ENCODE measurements around the gene CBX5.

Gene CBX5

DNA sequence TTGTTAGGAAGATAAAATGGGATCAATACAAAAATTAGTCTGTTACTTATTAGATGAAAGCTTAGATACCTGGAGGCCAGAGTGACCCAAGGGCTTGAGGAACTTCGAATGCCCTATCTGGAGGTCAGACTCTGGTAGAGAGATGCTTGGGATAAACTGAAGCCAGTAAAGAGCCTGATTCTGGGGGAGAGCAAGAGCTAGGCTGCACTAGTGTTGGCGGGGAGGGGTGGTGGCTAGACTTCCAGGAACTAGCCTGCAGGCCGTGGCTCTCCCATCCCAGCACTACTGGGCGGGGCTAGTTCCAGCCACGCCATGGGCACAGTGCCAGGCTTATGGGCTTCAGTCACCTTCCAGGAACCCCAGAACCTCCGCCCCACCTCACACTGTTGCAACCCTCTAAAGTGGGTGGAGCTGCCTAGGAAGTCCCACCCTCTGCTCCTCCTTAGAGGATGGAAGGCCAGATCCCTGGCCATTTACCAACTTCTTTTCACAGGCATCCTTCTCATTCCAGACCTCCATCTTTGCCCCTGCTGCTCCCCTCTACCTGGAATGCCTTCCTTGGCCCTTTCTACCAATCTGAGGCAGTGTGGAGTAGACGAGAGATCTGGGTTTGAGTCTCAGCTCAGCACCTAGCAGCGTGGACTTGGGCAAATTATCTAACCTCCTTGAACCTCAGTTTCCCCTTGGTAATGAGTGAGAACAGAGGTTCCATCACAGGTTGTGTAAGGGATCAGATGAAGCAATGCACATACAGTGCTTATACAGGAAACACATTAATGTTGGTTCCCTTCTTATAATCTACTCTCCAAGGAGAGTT is 27.2 kb upstream of the CBX5 start:
- H3K27ac ChIP-seq: no peak overlapping the region
- TF ChIP-seq, protein P1, sequence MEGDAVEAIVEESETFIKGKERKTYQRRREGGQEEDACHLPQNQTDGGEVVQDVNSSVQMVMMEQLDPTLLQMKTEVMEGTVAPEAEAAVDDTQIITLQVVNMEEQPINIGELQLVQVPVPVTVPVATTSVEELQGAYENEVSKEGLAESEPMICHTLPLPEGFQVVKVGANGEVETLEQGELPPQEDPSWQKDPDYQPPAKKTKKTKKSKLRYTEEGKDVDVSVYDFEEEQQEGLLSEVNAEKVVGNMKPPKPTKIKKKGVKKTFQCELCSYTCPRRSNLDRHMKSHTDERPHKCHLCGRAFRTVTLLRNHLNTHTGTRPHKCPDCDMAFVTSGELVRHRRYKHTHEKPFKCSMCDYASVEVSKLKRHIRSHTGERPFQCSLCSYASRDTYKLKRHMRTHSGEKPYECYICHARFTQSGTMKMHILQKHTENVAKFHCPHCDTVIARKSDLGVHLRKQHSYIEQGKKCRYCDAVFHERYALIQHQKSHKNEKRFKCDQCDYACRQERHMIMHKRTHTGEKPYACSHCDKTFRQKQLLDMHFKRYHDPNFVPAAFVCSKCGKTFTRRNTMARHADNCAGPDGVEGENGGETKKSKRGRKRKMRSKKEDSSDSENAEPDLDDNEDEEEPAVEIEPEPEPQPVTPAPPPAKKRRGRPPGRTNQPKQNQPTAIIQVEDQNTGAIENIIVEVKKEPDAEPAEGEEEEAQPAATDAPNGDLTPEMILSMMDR (conservative IDR thresholded peaks at IDR 0.05): no peak

DNA sequence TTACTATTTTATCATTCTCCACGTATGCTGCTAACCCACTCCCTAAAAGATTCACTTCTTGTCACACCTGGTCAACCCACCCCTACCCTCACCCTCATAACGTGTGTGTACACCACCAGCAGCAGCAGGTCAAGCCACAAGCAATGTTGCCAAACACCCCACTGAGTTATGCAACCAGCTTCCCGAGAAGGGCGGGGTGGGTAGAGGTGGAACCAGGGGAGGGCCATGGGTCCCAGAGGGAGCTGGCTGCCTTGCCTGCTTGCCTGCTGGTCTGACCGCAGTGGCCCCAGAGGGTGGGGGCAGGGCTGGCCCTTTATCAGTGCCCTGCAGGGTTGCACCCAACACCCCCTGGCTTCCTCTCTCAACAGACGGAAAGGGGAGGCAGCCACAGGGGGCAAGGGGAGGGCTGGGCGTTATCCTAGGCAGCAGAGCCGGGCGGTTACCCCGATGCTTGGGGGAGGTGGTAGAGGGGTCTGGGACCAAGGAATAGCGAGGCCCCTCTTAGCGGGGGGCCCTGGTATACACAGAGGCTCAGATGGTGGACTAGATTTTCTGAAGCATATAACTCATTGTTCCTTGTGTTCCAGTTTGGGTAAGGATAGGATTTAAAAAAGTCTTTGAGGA is 24.4 kb upstream of the CBX5 start:
- TF ChIP-seq, protein P1 (conservative IDR thresholded peaks at IDR 0.05): no peak

DNA sequence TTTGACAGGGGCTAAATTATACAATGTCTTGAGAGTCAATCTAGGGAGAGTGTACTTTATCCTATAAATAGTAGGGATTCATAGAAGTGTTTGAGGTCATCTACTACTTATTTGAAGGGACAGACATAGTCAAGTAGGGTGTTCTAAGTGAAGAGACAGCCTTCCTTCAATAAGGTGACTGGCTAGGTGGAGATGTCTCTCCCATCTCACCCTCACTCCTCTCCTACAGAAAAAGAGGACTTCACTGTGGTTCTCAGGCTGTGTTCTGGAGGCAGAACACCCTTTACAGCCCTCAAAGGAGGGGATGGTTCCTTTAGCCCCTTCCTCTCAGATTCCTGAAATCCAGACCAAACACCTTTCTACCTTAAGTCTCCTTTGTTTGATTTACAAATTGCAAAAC is 23.7 kb upstream of the CBX5 start:
- H3K27ac ChIP-seq: no peak overlapping the region
- TF ChIP-seq, protein P1 (conservative IDR thresholded peaks at IDR 0.05): no peak

More for the DNA sequence above, 24.4 kb upstream of the CBX5 start:
- no peak overlapping the region for H3K27ac ChIP-seq

DNA sequence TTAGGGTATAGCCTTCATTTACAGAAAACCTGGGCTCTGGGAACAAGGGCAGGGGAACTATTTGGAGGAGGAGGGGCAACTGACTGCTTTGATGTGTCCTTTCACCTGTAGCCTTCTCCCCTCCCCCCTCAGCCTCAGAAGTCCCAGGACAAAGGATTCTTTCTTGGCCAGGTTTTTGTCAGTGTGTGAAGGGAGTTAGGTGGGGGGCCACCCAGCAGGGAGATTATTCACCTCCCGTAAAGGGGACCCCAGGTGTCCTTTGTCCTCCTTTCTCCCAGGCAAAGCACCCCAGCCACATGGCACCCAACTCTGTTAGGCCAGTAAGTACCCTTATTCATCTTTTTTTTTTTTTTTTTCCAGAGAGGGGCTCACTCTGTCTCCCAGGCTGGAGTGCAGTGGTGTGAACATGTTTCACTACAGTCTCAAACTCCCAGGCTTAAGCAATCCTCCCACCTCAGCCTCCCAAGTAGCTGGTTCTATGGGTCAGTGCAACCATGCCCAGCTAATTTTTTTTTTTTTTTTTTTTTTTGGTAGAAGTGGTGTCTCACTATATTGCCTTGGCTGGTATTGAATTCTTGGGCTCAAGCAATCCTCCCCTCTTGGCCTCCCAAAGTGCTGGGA is 21.6 kb upstream of the CBX5 start:
- H3K27ac ChIP-seq: no peak overlapping the region
- TF ChIP-seq, protein P1 (conservative IDR thresholded peaks at IDR 0.05): no peak

DNA sequence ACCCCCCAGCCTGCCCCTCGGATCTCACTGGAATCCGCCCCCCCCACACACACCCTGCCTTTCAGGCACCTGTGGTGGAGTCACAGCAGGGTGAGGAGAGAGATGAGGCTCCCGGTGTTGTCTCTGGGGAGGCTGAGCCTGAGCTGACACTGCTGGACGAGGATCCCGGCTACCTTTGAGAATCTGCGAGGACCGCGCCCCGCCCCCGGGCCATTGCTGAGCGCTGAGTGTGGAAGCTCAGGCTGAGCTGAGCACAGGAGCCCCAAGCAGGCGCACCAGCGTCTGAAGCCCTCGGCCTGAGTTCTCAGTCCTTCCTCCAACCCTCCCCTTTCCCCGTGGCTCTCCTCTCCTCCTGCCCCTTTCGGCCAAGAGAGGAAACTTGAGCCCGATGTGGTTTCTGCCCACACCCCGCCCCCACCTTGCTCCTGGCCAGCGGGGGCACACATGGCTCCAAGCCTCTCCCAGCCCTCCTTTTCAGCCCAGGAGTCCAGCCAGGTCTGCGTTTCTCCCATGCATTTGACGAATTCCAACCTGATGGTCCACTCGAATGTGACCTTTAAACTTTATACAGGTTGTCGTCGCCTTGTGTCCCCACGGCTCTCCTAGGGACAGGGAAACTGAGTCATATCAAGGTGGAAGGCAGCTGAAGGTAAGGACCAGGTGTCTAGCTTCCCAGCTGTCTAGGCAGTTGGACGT is 21.0 kb upstream of the CBX5 start, which contains the start of gene NFE2:
Gene NFE2 (minus strand): TSS at position 284 of the 696 bp plus-strand sequence. CDS start 5,767 bp downstream, outside the sequence.
- TF ChIP-seq, protein P1 (conservative IDR thresholded peaks at IDR 0.05): peak; percentile 14; the same call in 1 of the 2 replicates
- H3K27ac ChIP-seq: no peak within 1 kb of the TSS; the same call in 1 of the 2 replicates

DNA sequence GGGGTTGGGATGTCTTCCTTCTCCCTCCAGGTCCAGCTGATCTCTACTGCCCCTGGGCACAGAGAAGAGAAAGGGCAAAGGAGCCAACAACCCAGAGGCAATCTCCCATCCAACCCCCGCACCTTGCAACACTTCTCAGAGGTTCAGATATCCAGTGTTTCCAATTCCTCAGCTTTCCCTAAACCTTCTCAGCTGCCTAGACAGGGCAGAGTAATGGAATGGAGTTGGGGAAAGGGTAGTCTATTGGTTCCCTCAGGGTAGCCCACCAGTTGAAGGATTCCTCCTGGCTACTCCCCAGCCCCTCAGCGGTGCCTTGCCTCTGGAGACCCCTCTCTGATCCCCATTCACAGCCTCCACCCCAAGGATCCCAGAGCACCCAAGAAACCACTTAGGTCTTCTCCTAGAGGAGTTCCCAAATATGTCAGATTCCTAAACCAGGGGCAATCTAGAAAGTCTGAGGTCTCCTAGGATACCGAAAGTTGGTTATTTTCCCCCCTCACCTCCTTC is 20.4 kb upstream of the CBX5 start:
- TF ChIP-seq, protein P1 (conservative IDR thresholded peaks at IDR 0.05): no peak
- no peak overlapping the region; the same call in 1 of the 2 replicates for H3K27ac ChIP-seq
